Endothelial cell of umbilical vein (primary cell): ENCODE data around the gene AHI1. TPM values are rescaled to one million over a fixed set of nuclear protein-coding genes. Genes with fewer than 3 reads are reported as not detected.

Source experiments
- BruUV-seq: library from RNA; stranded (reverse); fragments of 400-500 nt; replicated peaks from 2 replicates; lab custom pipeline; 2021; lab: Mats Ljungman, UMichigan
- CTCF ChIA-PET: fragments of 300-600, 350-600 bp; sonication (Branson Sonifier 250); formaldehyde crosslinking; loops from one replicate; lab custom pipeline; 2021; ENCODE audit warnings: antibody characterized with exemption, inconsistent platforms; lab: Charles Lee
- POLR2A ChIA-PET: fragments of 300-600, 350-600 bp; sonication (Branson Sonifier 250); formaldehyde crosslinking; loops from one replicate; lab custom pipeline; 2021; ENCODE audit warnings: antibody characterized with exemption, inconsistent platforms; lab: Charles Lee
- DNase-seq: peaks from one replicate; pipeline ENCODE4 v3.0.0-alpha.2; 2011; ENCODE audit warnings: low read depth, low spot score
- FAIRE-seq: peaks from 2 replicates; lab custom pipeline; 2011; peaks lifted over from hg19 to GRCh38; lab: Jason Lieb, UNC
- H2AFZ ChIP-seq: 2 replicates; pipeline ENCODE4 v1.6.0; 2012; ENCODE audit warnings: low read depth, low read length, control low read depth, inconsistent platforms
- H3K27ac ChIP-seq: 2 replicates; pipeline ENCODE4 v1.5.1; 2011; ENCODE audit warnings: low read depth, mild to moderate bottlenecking, control low read depth, low read length, moderate library complexity; ENCODE audit not compliant: insufficient read depth
- H3K27me3 ChIP-seq, 2 experiments: 2 replicates each; pipeline versions ENCODE4 v1.6.0 to v1.6.1; 2011; ENCODE audit warnings: low read length in 2 of 2, mixed read lengths in 1 of 2; ENCODE audit not compliant: control insufficient read depth in 2 of 2, insufficient read depth in 2 of 2
- H3K36me3 ChIP-seq, 2 experiments: 2 replicates in 1 of 2; 3 replicates in 1 of 2; pipeline ENCODE4 v1.5.1; 2011; ENCODE audit warnings: low read length in 2 of 2, mild to moderate bottlenecking in 1 of 2, moderate library complexity in 1 of 2; ENCODE audit not compliant: control insufficient read depth in 2 of 2, insufficient read depth in 2 of 2; ENCODE audit errors: extremely low read depth in 1 of 2
- H3K4me1 ChIP-seq: 3 replicates; pipeline ENCODE4 v1.5.1; 2011; ENCODE audit warnings: mild to moderate bottlenecking, low read length; ENCODE audit not compliant: control insufficient read depth, insufficient read depth; ENCODE audit errors: extremely low read depth
- H3K4me2 ChIP-seq: 2 replicates; pipeline ENCODE4 v1.6.1; 2011; ENCODE audit warnings: low read length, control low read depth, mixed read lengths; ENCODE audit not compliant: insufficient read depth
- H3K4me3 ChIP-seq, 3 experiments: fragments of 200-600 bp in 1 of 3; sonication (generic), shearing (Covaris generic) in 1 of 3; replicated peaks in 1 of 3; 2 replicates each; pipeline ENCODE4 v1.5.1; 2011 to 2016; ENCODE audit warnings: control low read depth in 3 of 3, low read length in 3 of 3, mild to moderate bottlenecking in 2 of 3, inconsistent platforms in 1 of 3, low read depth in 1 of 3, moderate library complexity in 1 of 3; ENCODE audit not compliant: insufficient read depth in 1 of 3
- H3K79me2 ChIP-seq: 2 replicates; pipeline ENCODE4 v1.6.0; 2012; ENCODE audit warnings: low read length, inconsistent platforms; ENCODE audit not compliant: control insufficient read depth, insufficient read depth
- H3K9ac ChIP-seq: replicated peaks from 2 replicates; pipeline ENCODE3; 2011; ENCODE audit warnings: low read length, control low read depth; ENCODE audit not compliant: insufficient read depth; ENCODE audit errors: extremely low read depth
- H3K9me1 ChIP-seq: replicated peaks from 3 replicates; pipeline ENCODE4 v1.6.0; 2011; ENCODE audit warnings: mild to moderate bottlenecking, low read length; ENCODE audit not compliant: control insufficient read depth, insufficient read depth; ENCODE audit errors: extremely low read depth
- H3K9me3 ChIP-seq: replicated peaks from 2 replicates; pipeline ENCODE4 v1.5.1; 2012; ENCODE audit warnings: low read length, inconsistent platforms; ENCODE audit not compliant: control insufficient read depth, insufficient read depth
- H4K20me1 ChIP-seq: replicated peaks from 2 replicates; pipeline ENCODE3; 2011; ENCODE audit warnings: mild to moderate bottlenecking, low read length; ENCODE audit not compliant: control insufficient read depth, insufficient read depth; ENCODE audit errors: extremely low read depth
- CTCF ChIP-seq, 2 donors: IDR thresholded peaks; 1 replicate in 1 of 2; 2 replicates in 1 of 2; pipeline ENCODE4 v1.5.1; 2011; ENCODE audit warnings: low read length in 2 of 2, mild to moderate bottlenecking in 2 of 2, moderate library complexity in 2 of 2, control low read depth in 1 of 2, inconsistent platforms in 1 of 2, low read depth in 1 of 2; ENCODE audit not compliant: insufficient read depth in 1 of 2; ENCODE audit errors: extremely low read depth in 1 of 2
- EZH2 ChIP-seq: IDR thresholded peaks from 2 replicates; pipeline ENCODE4 v1.6.1; 2012; ENCODE audit warnings: borderline replicate concordance, low read depth, mild to moderate bottlenecking, moderate library complexity, low read length, inconsistent platforms; ENCODE audit not compliant: severe bottlenecking
- FOS ChIP-seq: IDR thresholded peaks from 2 replicates; pipeline ENCODE4 v1.6.1; 2011; ENCODE audit warnings: mild to moderate bottlenecking, low read length, moderate library complexity, borderline replicate concordance; ENCODE audit not compliant: insufficient read depth
- GATA2 ChIP-seq: IDR thresholded peaks from 2 replicates; pipeline ENCODE4 v1.7.0; 2011; ENCODE audit warnings: low read depth, mild to moderate bottlenecking, moderate library complexity, mixed read lengths, low read length; ENCODE audit not compliant: insufficient read length, insufficient read depth
- JUN ChIP-seq: IDR thresholded peaks from 2 replicates; pipeline ENCODE4 v1.6.1; 2011; ENCODE audit warnings: borderline replicate concordance, low read depth; ENCODE audit not compliant: insufficient read length, insufficient read depth
- MYC ChIP-seq: IDR thresholded peaks from one replicate; pipeline ENCODE4 v1.6.1; 2011; ENCODE audit warnings: mild to moderate bottlenecking, low read depth, low read length
- POLR2A ChIP-seq: IDR thresholded peaks from 2 replicates; pipeline ENCODE4 v1.6.1; 2012; ENCODE audit warnings: low read depth, mild to moderate bottlenecking, control low read depth, low read length
- POLR2AphosphoS5 ChIP-seq: IDR thresholded peaks from 2 replicates; pipeline ENCODE4 v1.6.1; 2012; ENCODE audit warnings: low read depth, mild to moderate bottlenecking, control low read depth, low read length, moderate library complexity; ENCODE audit not compliant: insufficient read depth
- dilution Hi-C: fragments of 300-500 bp; cut with MboI; formaldehyde crosslinking; loops from one replicate; pipeline ENCODE4 v1.15.0; 2019; ENCODE audit warnings: low sequenced_read_pairs; ENCODE audit not compliant: extremely low pct_ligation_motif_present
- intact Hi-C: fragments of 100-400 bp; cut with micrococcal nuclease; formaldehyde crosslinking; loops from one replicate; pipeline ENCODE4 v1.10.0; 2022
- polyA plus RNA-seq, 4 experiments: library from polyadenylated mRNA; depleted of rRNA in 3 of 4; stranded (reverse) in 3 of 4; unstranded in 1 of 4; fragments of >200 nt; gene quantifications; 2 replicates each; pipeline versions ENCODE4 v1.2.1 to v1.2.3, GENCODE V29; 2011 to 2012; ENCODE audit warnings: missing spikeins in 1 of 4
- total RNA-seq: library from RNA; stranded (reverse); gene quantifications from 2 replicates; pipeline ENCODE4 v1.2.3, GENCODE V29; 2021
- TF ChIP-seq, protein P1 (sequence below): IDR thresholded peaks from 2 replicates; pipeline ENCODE4 v1.6.1; 2011; ENCODE audit not compliant: insufficient read depth, insufficient read length

Gene AHI1
- total and polyA plus RNA-seq, 2 donors (not counting 3 experiments of a cell fraction or from before 2014, with no cell fraction given) = 5.1 to 20.7 TPM

- Histone ChIP-seq H3K9ac (no peak overlapping the region), H2AFZ (no peak overlapping the region), H3K27ac (no peak overlapping the region), H4K20me1 (no peaks in the 10 kb centered on the region), H3K4me2 (no peak overlapping the region), H3K9me3 (no peaks in the 10 kb centered on the region), H3K4me3 (no peak overlapping the region), H3K36me3 (no peaks in the 10 kb centered on the region), H3K4me1 (no peaks in the 10 kb centered on the region), H3K9me1 (no peaks in the 10 kb centered on the region), H3K79me2 (no peaks in the 10 kb centered on the region), H3K27me3 (peaks cover 2 to 9% of the 10 kb centered on the region in 2 experiments)
- POLR2A ChIA-PET = no interaction called here
- DNase-seq (no peak), FAIRE-seq (no peak)
- dilution Hi-C loops = no loop called here
- BruUV-seq = no TSS peak
- TF ChIP-seq CTCF (IDR thresholded peaks at IDR 0.05; ENCODE audit: extremely low read depth in 1 of 2, insufficient read depth in 1 of 2, low read depth in 1 of 2, low read length in 2 of 2) = no peak
- TF ChIP-seq, protein P1, sequence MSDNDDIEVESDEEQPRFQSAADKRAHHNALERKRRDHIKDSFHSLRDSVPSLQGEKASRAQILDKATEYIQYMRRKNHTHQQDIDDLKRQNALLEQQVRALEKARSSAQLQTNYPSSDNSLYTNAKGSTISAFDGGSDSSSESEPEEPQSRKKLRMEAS = no peak
- TF ChIP-seq JUN = no peak
- no peak for TF ChIP-seq MYC
- no peak for TF ChIP-seq EZH2
- TF ChIP-seq GATA2 = no peak
- TF ChIP-seq FOS = no peak
- no peak for TF ChIP-seq POLR2A
- no peak for TF ChIP-seq POLR2AphosphoS5
- intact Hi-C loops = no loop called here
- CTCF ChIA-PET = interaction anchor here (0.9 kb wide), 2 partner anchors 20 to 157 kb away, joined by 3 read pairs; no protein-coding TSS in a partner anchor
Measured at GRCh38 chr6:135261872-135262725, 235.4 kb downstream of the AHI1 start.
